Measurements from ENCODE around the gene GADD45A.

Gene GADD45A

GRCh38 chr1:67688526-67689219, 3.7 kb downstream of the GADD45A start:
- no peak for DNase-seq (ENCODE audit: low read depth in 1 of 2, low spot score in 1 of 2)

GRCh38 chr1:67689267-67690017, 4.4 kb downstream of the GADD45A start:
- DNase-seq (ENCODE audit: low read depth in 1 of 2, low spot score in 1 of 2) = no peak

GRCh38 chr1:67690018-67690363, 5.0 kb downstream of the GADD45A start:
- no peak for DNase-seq (ENCODE audit: low read depth in 1 of 2, low spot score in 1 of 2)

GRCh38 chr1:67690411-67690810, 5.4 kb downstream of the GADD45A start:
- DNase-seq (ENCODE audit: low read depth in 1 of 2, low spot score in 1 of 2) = no peak

- no peak for DNase-seq (ENCODE audit: low read depth in 1 of 2, low spot score in 1 of 2)
Measured at GRCh38 chr1:67691712-67692111, 6.7 kb downstream of the GADD45A start.

- DNase-seq (ENCODE audit: low read depth in 1 of 2, low spot score in 1 of 2) = no peak
Measured at GRCh38 chr1:67695963-67696362, 11.0 kb downstream of the GADD45A start.

- no peak for DNase-seq (ENCODE audit: low read depth in 1 of 2, low spot score in 1 of 2)
Measured at GRCh38 chr1:67696708-67697107, 11.7 kb downstream of the GADD45A start.

- no peak for DNase-seq (ENCODE audit: low read depth in 1 of 2, low spot score in 1 of 2)
Measured at GRCh38 chr1:67700220-67700619, 15.2 kb downstream of the GADD45A start.

- DNase-seq (ENCODE audit: low read depth in 1 of 2, low spot score in 1 of 2) = no peak
Measured at GRCh38 chr1:67700692-67701410, 15.8 kb downstream of the GADD45A start.

- no peak for DNase-seq (ENCODE audit: low read depth in 1 of 2, low spot score in 1 of 2)
Measured at GRCh38 chr1:67701876-67702275, 16.9 kb downstream of the GADD45A start.

GRCh38 chr1:67704351-67704750, 19.4 kb downstream of the GADD45A start:
- no peak for DNase-seq (ENCODE audit: low read depth in 1 of 2, low spot score in 1 of 2)

GRCh38 chr1:67705735-67706453, 20.9 kb downstream of the GADD45A start:
- DNase-seq (ENCODE audit: low read depth in 1 of 2, low spot score in 1 of 2) = no peak

- DNase-seq (ENCODE audit: low read depth in 1 of 2, low spot score in 1 of 2) = no peak
Measured at GRCh38 chr1:67708606-67709005, 23.6 kb downstream of the GADD45A start.

- no peak for DNase-seq (ENCODE audit: low read depth in 1 of 2, low spot score in 1 of 2)
Measured at GRCh38 chr1:67710417-67710816, 25.4 kb downstream of the GADD45A start.

- no peak for DNase-seq (ENCODE audit: low read depth in 1 of 2, low spot score in 1 of 2)
Measured at GRCh38 chr1:67711158-67711854, 26.3 kb downstream of the GADD45A start.

GRCh38 chr1:67711855-67712212, 26.8 kb downstream of the GADD45A start:
- DNase-seq (ENCODE audit: low read depth in 1 of 2, low spot score in 1 of 2) = no peak

- no peak for DNase-seq (ENCODE audit: low read depth in 1 of 2, low spot score in 1 of 2)
Measured at GRCh38 chr1:67713057-67713846, 28.3 kb downstream of the GADD45A start.

GRCh38 chr1:67715819-67716218, 30.8 kb downstream of the GADD45A start:
- DNase-seq (ENCODE audit: low read depth in 1 of 2, low spot score in 1 of 2) = no peak

GRCh38 chr1:67716800-67717199, 31.8 kb downstream of the GADD45A start:
- no peak for DNase-seq (ENCODE audit: low read depth in 1 of 2, low spot score in 1 of 2)

- DNase-seq (ENCODE audit: low read depth in 1 of 2, low spot score in 1 of 2) = no peak
Measured at GRCh38 chr1:67717876-67718275, 32.9 kb downstream of the GADD45A start.
